ENCODE measurements around the gene CENPL. TPM values are rescaled to one million over a fixed set of nuclear protein-coding genes. Genes with fewer than 3 reads are reported as not detected.
"Not testable (repeated sequence)": the region's sequence is repeated elsewhere in the genome, so short reads cannot be mapped to it uniquely, and the experiment has no call there.

The CENPL gene
- total RNA-seq, 1 experiment from 2014 or later = 28.7 TPM

DNA sequence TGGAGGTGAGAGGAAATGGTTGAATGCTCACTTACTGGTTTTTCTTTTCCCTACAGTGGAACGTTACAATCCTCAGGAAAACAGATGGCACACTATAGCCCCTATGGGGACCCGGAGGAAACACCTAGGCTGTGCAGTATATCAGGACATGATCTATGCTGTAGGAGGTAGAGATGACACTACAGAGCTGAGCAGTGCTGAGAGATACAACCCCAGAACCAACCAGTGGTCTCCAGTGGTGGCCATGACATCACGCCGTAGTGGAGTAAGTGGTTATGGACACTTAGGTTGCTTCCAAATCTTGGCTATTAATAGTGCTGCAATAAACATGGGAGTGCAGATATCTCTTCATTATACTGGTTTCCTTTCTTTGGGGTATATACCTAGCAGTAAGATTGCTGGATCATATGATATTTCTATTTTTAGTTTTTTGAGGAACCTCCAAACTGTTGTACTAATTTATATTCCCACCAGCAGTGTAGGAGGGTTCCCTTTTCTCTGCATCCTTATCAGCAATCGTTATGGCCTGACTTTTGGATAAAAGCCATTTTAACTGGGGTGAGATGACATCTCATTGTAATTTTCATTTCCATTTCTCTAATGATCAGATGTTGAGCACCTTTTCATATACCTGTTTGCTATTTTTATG is 49.0 kb downstream of the CENPL start:
- CTCF ChIA-PET = no interaction called here
- in situ Hi-C loops (cut with HindIII; ENCODE audit: low pct_unique_long_range_greater_than_20kb, low sequenced_read_pairs) = no loop called here

GRCh38 chr1:173771560-173771959 is 53.1 kb downstream of the CENPL start:
- Histone ChIP-seq H3K36me3 (ENCODE audit: control insufficient read depth, insufficient read depth, low read length) (no peaks in the 10 kb centered on the region), H3K27me3 (ENCODE audit: control insufficient read depth, insufficient read depth, low read length) (no peaks in the 10 kb centered on the region), H3K4me3 (ENCODE audit: low read depth in 2 of 2, low read length in 2 of 2) (no peak overlapping the region), H3K9me3 (ENCODE audit: control insufficient read depth, insufficient read depth, low read depth, low read length) (no peaks in the 10 kb centered on the region), H3K4me1 (ENCODE audit: control insufficient read depth, insufficient read depth, low read length) (no peaks in the 10 kb centered on the region), H3K27ac (ENCODE audit: low read length) (no peak overlapping the region)
- in situ Hi-C loops (cut with HindIII; ENCODE audit: low pct_unique_long_range_greater_than_20kb, low sequenced_read_pairs) (no loop called here), intact Hi-C loops (cut with micrococcal nuclease; ENCODE audit: unreplicated experiment) (no loop called here)
- TF ChIP-seq POLR2AphosphoS5 (IDR thresholded peaks at IDR 0.05; ENCODE audit: low read depth, low read length) (no peak), REST (IDR thresholded peaks at IDR 0.05; ENCODE audit: insufficient read depth in 1 of 2, low read depth in 2 of 2, low read length in 1 of 2) (no peak), TCF7L2 (IDR thresholded peaks at IDR 0.05; ENCODE audit: low read depth, low read length) (no peak), SIN3A (IDR thresholded peaks at IDR 0.05; ENCODE audit: borderline replicate concordance, insufficient read depth, low read depth, low read length) (no peak)
- TF ChIP-seq, protein P1, sequence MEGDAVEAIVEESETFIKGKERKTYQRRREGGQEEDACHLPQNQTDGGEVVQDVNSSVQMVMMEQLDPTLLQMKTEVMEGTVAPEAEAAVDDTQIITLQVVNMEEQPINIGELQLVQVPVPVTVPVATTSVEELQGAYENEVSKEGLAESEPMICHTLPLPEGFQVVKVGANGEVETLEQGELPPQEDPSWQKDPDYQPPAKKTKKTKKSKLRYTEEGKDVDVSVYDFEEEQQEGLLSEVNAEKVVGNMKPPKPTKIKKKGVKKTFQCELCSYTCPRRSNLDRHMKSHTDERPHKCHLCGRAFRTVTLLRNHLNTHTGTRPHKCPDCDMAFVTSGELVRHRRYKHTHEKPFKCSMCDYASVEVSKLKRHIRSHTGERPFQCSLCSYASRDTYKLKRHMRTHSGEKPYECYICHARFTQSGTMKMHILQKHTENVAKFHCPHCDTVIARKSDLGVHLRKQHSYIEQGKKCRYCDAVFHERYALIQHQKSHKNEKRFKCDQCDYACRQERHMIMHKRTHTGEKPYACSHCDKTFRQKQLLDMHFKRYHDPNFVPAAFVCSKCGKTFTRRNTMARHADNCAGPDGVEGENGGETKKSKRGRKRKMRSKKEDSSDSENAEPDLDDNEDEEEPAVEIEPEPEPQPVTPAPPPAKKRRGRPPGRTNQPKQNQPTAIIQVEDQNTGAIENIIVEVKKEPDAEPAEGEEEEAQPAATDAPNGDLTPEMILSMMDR (IDR thresholded peaks at IDR 0.05) = no peak
- DNase-seq (ENCODE audit: low read depth, low spot score) (no peak), ATAC-seq (no peak)
- BruUV-seq (replicated peaks) = no TSS peak
- ChIA-PET POLR2A (interaction anchor here (0.6 kb wide), 1 partner anchor 674 kb away, joined by 5 read pairs; no protein-coding TSS in a partner anchor), CTCF (no interaction called here)

More for the DNA sequence above, 49.0 kb downstream of the CENPL start:
- no peak overlapping the region for H3K27ac ChIP-seq (ENCODE audit: low read length)
- H3K4me3 ChIP-seq (ENCODE audit: low read depth in 2 of 2, low read length in 2 of 2) = no peak overlapping the region
- no peaks in the 10 kb centered on the region for H3K9me3 ChIP-seq (ENCODE audit: control insufficient read depth, insufficient read depth, low read depth, low read length)
- BruUV-seq (replicated peaks) = no TSS peak
- no peaks in the 10 kb centered on the region for H3K27me3 ChIP-seq (ENCODE audit: control insufficient read depth, insufficient read depth, low read length)
- ATAC-seq (no peak; the same call in 1 of the 2 replicates), DNase-seq (ENCODE audit: low read depth, low spot score) (no peak)
- TF ChIP-seq, protein P1 (IDR thresholded peaks at IDR 0.05) = no peak
- TF ChIP-seq TCF7L2 (IDR thresholded peaks at IDR 0.05; ENCODE audit: low read depth, low read length) = no peak
- no peak for TF ChIP-seq REST (IDR thresholded peaks at IDR 0.05; ENCODE audit: insufficient read depth in 1 of 2, low read depth in 2 of 2, low read length in 1 of 2)
- TF ChIP-seq SIN3A (IDR thresholded peaks at IDR 0.05; ENCODE audit: borderline replicate concordance, insufficient read depth, low read depth, low read length) = no peak
- TF ChIP-seq POLR2AphosphoS5 (IDR thresholded peaks at IDR 0.05; ENCODE audit: low read depth, low read length) = no peak
- H3K36me3 ChIP-seq (ENCODE audit: control insufficient read depth, insufficient read depth, low read length) = no peaks in the 10 kb centered on the region
- no peaks in the 10 kb centered on the region for H3K4me1 ChIP-seq (ENCODE audit: control insufficient read depth, insufficient read depth, low read length)
- POLR2A ChIA-PET = no interaction called here
- intact Hi-C loops (cut with micrococcal nuclease; ENCODE audit: unreplicated experiment) = no loop called here

DNA sequence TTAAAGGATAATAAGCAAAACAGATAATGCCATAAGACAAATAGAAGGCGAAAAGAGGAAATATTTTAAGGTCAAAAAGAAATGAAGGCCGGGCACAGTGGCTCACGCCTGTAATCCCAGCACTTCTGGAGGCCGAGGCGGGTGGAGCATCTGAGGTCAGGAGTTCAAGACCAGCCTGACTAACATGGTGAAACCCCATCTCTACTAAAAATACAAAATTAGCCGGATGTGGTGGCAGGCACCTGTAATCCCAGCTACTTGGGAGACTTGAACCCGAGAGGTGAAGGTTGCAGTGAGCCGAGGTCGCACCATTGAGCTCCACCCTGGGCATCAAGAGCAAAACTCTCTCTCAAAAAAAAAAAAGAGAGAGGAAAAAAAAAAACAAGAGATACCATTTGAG is 54.4 kb downstream of the CENPL start:
- POLR2A ChIA-PET; intact Hi-C loops (cut with micrococcal nuclease; ENCODE audit: unreplicated experiment); in situ Hi-C loops (cut with HindIII; ENCODE audit: low pct_unique_long_range_greater_than_20kb, low sequenced_read_pairs); H3K36me3 ChIP-seq (ENCODE audit: control insufficient read depth, insufficient read depth, low read length); BruUV-seq (replicated peaks); H3K27ac ChIP-seq (ENCODE audit: low read length); H3K4me1 ChIP-seq (ENCODE audit: control insufficient read depth, insufficient read depth, low read length); CTCF ChIA-PET; ATAC-seq; H3K4me3 ChIP-seq (ENCODE audit: low read depth in 2 of 2, low read length in 2 of 2); DNase-seq (ENCODE audit: low read depth, low spot score); H3K27me3 ChIP-seq (ENCODE audit: control insufficient read depth, insufficient read depth, low read length); H3K9me3 ChIP-seq (ENCODE audit: control insufficient read depth, insufficient read depth, low read depth, low read length): not testable (repeated sequence)
